Loucy (cell line): ENCODE results near the gene TAGLN2.

Experiments
- H2AFZ ChIP-seq: fragments of 200-600 bp; sonication (generic); 2 replicates; pipeline ENCODE4 v1.6.0; 2016; ENCODE audit warnings: antibody characterized with exemption, mild to moderate bottlenecking, low read length, moderate library complexity
- H3F3A ChIP-seq: fragments of 200-600 bp; 2 replicates; pipeline ENCODE4 v1.6.0; 2016; ENCODE audit warnings: antibody characterized with exemption, low read depth, mild to moderate bottlenecking
- H3K27me3 ChIP-seq: fragments of 200-600 bp; sonication (generic); 2 replicates; pipeline ENCODE4 v1.6.1; 2014; ENCODE audit warnings: low read length, mild to moderate bottlenecking; ENCODE audit not compliant: insufficient read depth, poor library complexity, severe bottlenecking
- H3K36me3 ChIP-seq: fragments of 200-600 bp; sonication (generic); 2 replicates; pipeline ENCODE4 v1.6.1; 2016; ENCODE audit warnings: low read length; ENCODE audit not compliant: insufficient read depth
- H3K4me1 ChIP-seq: fragments of 200-600 bp; sonication (generic); 2 replicates; pipeline ENCODE4 v1.5.1; 2014; ENCODE audit warnings: low read length, mild to moderate bottlenecking; ENCODE audit not compliant: insufficient read depth, poor library complexity, severe bottlenecking
- H3K4me2 ChIP-seq: fragments of 200-600 bp; sonication (generic); 2 replicates; pipeline ENCODE4 v1.6.0; 2014; ENCODE audit warnings: antibody characterized with exemption, low read length, low read depth, mild to moderate bottlenecking; ENCODE audit not compliant: poor library complexity, severe bottlenecking
- H3K4me3 ChIP-seq: fragments of 200-600 bp; sonication (generic); 2 replicates; pipeline ENCODE4 v1.5.1; 2014; ENCODE audit warnings: low read length, mild to moderate bottlenecking, mixed read lengths; ENCODE audit not compliant: poor library complexity, severe bottlenecking
- H3K79me2 ChIP-seq: fragments of 200-600 bp; sonication (generic); 2 replicates; pipeline ENCODE4 v1.6.1; 2014; ENCODE audit warnings: low read length; ENCODE audit not compliant: insufficient read depth
- H3K9ac ChIP-seq: fragments of 200-600 bp; sonication (generic); 2 replicates; pipeline ENCODE4 v1.6.0; 2014; ENCODE audit warnings: mild to moderate bottlenecking, low read depth, low read length, moderate library complexity; ENCODE audit not compliant: poor library complexity, severe bottlenecking
- H3K9me2 ChIP-seq: fragments of 200-600 bp; sonication (generic); replicated peaks from 2 replicates; pipeline ENCODE4 v1.6.1; 2016; ENCODE audit warnings: low read depth, low read length, mixed read lengths
- H3K9me3 ChIP-seq: fragments of 200-600 bp; sonication (generic); 2 replicates; pipeline ENCODE4 v1.6.1; 2014; ENCODE audit warnings: mild to moderate bottlenecking, antibody characterized with exemption, low read length, low read depth; ENCODE audit not compliant: insufficient read depth
- H4K20me1 ChIP-seq: fragments of 200-600 bp; sonication (generic); 2 replicates; pipeline ENCODE4 v1.6.0; 2014; ENCODE audit warnings: antibody characterized with exemption, low read length, mild to moderate bottlenecking; ENCODE audit not compliant: insufficient read depth, poor library complexity, severe bottlenecking
- CTCF ChIP-seq: fragments of 200-600 bp; sonication (generic); conservative IDR thresholded peaks from 2 replicates; pipeline ENCODE4 v1.5.1; 2014; ENCODE audit warnings: mild to moderate bottlenecking, antibody characterized with exemption, low read length
- EZH2phosphoT487 ChIP-seq: fragments of 200-600 bp; IDR thresholded peaks from 2 replicates; pipeline ENCODE4 v1.6.1; 2018; ENCODE audit warnings: antibody characterized with exemption, mild to moderate bottlenecking, moderate library complexity, borderline replicate concordance

The TAGLN2 gene

GRCh38 chr1:159879977-159880376 lies 45.3 kb downstream of the TAGLN2 start:
- no peaks in the 10 kb centered on the region for H3K9me2 ChIP-seq
- H3F3A ChIP-seq: no peaks in the 10 kb centered on the region; the same call in 1 of the 2 replicates
- H3K9ac ChIP-seq: no peak overlapping the region
- no peak overlapping the region for H2AFZ ChIP-seq
- no peak overlapping the region for H3K4me2 ChIP-seq
- no peaks in the 10 kb centered on the region for H3K79me2 ChIP-seq
- peaks cover 19% of the 10 kb centered on the region for H3K4me1 ChIP-seq
- H3K4me3 ChIP-seq: no peak overlapping the region
- H3K27me3 ChIP-seq: no peaks in the 10 kb centered on the region
- H3K36me3 ChIP-seq: no peaks in the 10 kb centered on the region
- TF ChIP-seq EZH2phosphoT487: no peak
- no peak for TF ChIP-seq CTCF
- H4K20me1 ChIP-seq: no peaks in the 10 kb centered on the region
- H3K9me3 ChIP-seq: no peaks in the 10 kb centered on the region

DNA sequence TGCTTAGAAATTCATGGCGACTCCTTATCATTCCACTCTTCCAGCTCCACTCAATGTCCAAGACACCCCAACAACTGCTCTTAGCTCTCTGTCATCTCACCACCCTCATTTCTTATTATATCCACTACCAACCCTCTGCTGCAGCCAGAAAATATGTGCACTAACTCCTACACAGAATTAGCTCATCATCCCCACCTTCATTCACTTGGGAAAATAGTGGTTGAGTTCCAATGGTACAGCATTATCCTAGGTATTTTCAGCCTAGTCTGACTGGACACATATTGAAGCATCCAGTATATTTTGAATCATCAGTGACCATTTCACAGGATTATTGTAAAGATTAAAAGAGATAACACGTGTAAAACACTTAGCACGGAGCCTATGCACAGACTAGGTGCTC lies 46.2 kb downstream of the TAGLN2 start:
- TF ChIP-seq CTCF (no peak), EZH2phosphoT487 (no peak)
- no peak overlapping the region for H3K4me2 ChIP-seq

DNA sequence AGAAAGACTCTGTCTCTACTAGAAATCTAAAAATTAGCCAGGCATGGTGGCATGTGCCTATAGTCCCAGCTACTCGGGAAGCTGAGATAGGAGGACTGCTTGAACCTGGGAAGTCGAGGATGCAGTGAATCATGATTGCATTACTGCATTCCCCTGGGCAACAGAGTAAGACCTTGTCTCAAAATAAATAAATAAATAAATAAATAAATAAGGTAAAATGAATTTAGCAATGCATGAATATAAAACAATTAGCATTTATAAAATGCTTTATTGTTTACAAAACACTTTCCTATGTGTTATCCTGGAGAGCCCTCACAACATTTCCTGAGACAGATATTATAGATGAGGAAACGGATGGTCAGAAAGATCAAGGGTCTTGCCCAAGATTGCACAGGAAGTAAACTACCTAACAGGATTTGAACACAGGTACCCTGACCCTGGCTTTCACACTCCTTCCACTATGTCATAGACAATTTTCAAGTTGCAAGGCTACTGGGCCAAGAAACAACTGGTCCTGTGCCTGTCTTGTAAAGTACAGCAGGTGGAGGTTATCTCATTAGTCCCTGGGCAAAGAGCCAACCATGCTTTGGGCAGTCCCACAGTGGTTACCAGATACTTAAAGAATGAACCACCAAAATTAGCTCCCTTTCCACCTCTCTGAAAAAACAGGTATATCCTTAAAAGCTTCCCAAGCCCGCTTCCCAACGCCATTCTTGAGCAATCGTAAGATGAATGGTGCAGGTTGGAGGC lies 47.4 kb downstream of the TAGLN2 start:
- Histone ChIP-seq H3K9me2 (no peaks in the 10 kb centered on the region), H3K4me3 (no peak overlapping the region), H3K36me3 (no peaks in the 10 kb centered on the region), H4K20me1 (no peaks in the 10 kb centered on the region), H3K4me2 (no peak overlapping the region), H3K79me2 (no peaks in the 10 kb centered on the region), H3K27me3 (no peaks in the 10 kb centered on the region), H3K9me3 (no peaks in the 10 kb centered on the region), H2AFZ (no peak overlapping the region), H3K9ac (no peak overlapping the region), H3F3A (no peaks in the 10 kb centered on the region), H3K4me1 (peaks cover 19% of the 10 kb centered on the region)
- TF ChIP-seq CTCF: no peak
- no peak for TF ChIP-seq EZH2phosphoT487

More for the DNA sequence above, 46.2 kb downstream of the TAGLN2 start:
- Histone ChIP-seq H3K9me2 (no peaks in the 10 kb centered on the region), H3F3A (no peaks in the 10 kb centered on the region; the same call in 1 of the 2 replicates), H3K9me3 (no peaks in the 10 kb centered on the region), H3K4me3 (no peak overlapping the region), H2AFZ (no peak overlapping the region), H3K4me1 (peaks cover 19% of the 10 kb centered on the region), H4K20me1 (no peaks in the 10 kb centered on the region), H3K9ac (no peak overlapping the region), H3K27me3 (no peaks in the 10 kb centered on the region), H3K79me2 (no peaks in the 10 kb centered on the region), H3K36me3 (no peaks in the 10 kb centered on the region)
